Measurements from ENCODE around the gene KRT40. TPM values are rescaled to one million over a fixed set of nuclear protein-coding genes. Genes with fewer than 3 reads are reported as not detected.
A peak's percentile ranks its signal among the peaks of the same experiment; 100 is the strongest.

The KRT40 gene
- total and polyA plus RNA-seq, 4 donors = 0.27 to 0.40 (median 0.33) TPM; not detected in 1

GRCh38 chr17:40932608-40933007 is 51.5 kb downstream of the KRT40 start:
- H3K27ac ChIP-seq (ENCODE audit: low read depth, low read length) = no peak overlapping the region
- no peaks in the 10 kb centered on the region for H3K9me3 ChIP-seq (ENCODE audit: control insufficient read depth, insufficient read depth, low read length)
- DNase-seq (ENCODE audit: low read depth in 4 of 6, low spot score in 6 of 6) = peak in 1 of 6 donors; percentile 11
- no peaks in the 10 kb centered on the region for H3K27me3 ChIP-seq (ENCODE audit: control insufficient read depth, insufficient read depth, low read length)
- no peaks in the 10 kb centered on the region for H3K4me1 ChIP-seq (ENCODE audit: control insufficient read depth, insufficient read depth, low read length)
- no peak overlapping the region for H3K4me3 ChIP-seq (ENCODE audit: low read depth, low read length)
- H3K36me3 ChIP-seq (ENCODE audit: control insufficient read depth, insufficient read depth, low read length) = no peaks in the 10 kb centered on the region
- no CpG with 5 or more reads among the region's 2 CpGs for WGBS (ENCODE audit: insufficient coverage)

DNA sequence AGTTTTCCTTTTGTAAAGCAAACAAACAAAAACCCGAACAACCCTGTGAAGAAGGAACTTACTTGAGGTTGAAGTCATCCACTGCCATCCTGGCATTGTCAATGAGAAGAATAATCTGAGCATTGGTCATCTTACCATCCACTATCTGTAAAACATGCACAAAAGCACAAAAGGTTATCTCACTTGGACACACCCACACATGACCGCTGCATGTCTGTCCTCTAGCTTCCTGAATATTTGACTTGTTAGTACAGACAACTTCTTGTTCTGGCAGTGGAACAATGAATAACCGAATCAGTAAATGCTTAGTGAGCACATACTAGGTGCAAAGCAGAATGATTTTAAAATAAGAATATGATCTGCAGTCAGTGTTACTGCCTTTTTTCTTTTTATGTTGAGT is 52.8 kb downstream of the KRT40 start:
- no peaks in the 10 kb centered on the region for H3K9me3 ChIP-seq (ENCODE audit: control insufficient read depth, insufficient read depth, low read length)
- no peaks in the 10 kb centered on the region for H3K27me3 ChIP-seq (ENCODE audit: control insufficient read depth, insufficient read depth, low read length)
- no peaks in the 10 kb centered on the region for H3K36me3 ChIP-seq (ENCODE audit: control insufficient read depth, insufficient read depth, low read length)
- no peak for DNase-seq (ENCODE audit: low read depth in 4 of 6, low spot score in 6 of 6)
- no peak overlapping the region for H3K27ac ChIP-seq (ENCODE audit: low read depth, low read length)
- WGBS (ENCODE audit: insufficient coverage) = 80% methylated on average over 1 of the region's 3 CpGs
- H3K4me3 ChIP-seq (ENCODE audit: low read depth, low read length) = no peak overlapping the region
- H3K4me1 ChIP-seq (ENCODE audit: control insufficient read depth, insufficient read depth, low read length) = no peaks in the 10 kb centered on the region

Small RNA genes lying within 50 kb of the gene (small RNA-seq; reads per million reads assigned to genes)
- gene KRTAP3-4P (ENCODE audit: low replicate concordance) = not detected

Other genes with a start within 250 kb of the KRT40 start
Only the 30 nearest of the 35 such genes appear.
- gene KRT27, start 201.8 kb downstream of the KRT40 start, total RNA-seq = not detected
- not detected for gene KRT27, start 201.8 kb downstream of the KRT40 start, polyA plus RNA-seq (ENCODE audit: insufficient read length in 2 of 2)
- gene KRT28, start 184.4 kb downstream of the KRT40 start, total RNA-seq = not detected
- not detected for gene KRT28, start 184.4 kb downstream of the KRT40 start, polyA plus RNA-seq (ENCODE audit: insufficient read length in 2 of 2)
- gene KRT10, start 161.7 kb downstream of the KRT40 start, total RNA-seq = 10 to 100 TPM in 1 of 2 donors, 1 to 10 TPM in 1; 4.3 to 17.5 TPM
- 10 to 100 TPM; 62.6 to 65.0 TPM for gene KRT10, start 161.7 kb downstream of the KRT40 start, polyA plus RNA-seq (ENCODE audit: insufficient read length in 2 of 2)
- under 1 TPM in 1 of 2 donors, not detected in 1; 0.40 TPM for gene KRT12, start 117.1 kb downstream of the KRT40 start, total RNA-seq
- gene KRT12, start 117.1 kb downstream of the KRT40 start, polyA plus RNA-seq (ENCODE audit: insufficient read length in 2 of 2) = not detected
- not detected for gene KRT20, start 99.1 kb downstream of the KRT40 start, total RNA-seq
- not detected for gene KRT20, start 99.1 kb downstream of the KRT40 start, polyA plus RNA-seq (ENCODE audit: insufficient read length in 2 of 2)
- 1 to 10 TPM in 1 of 2 donors, under 1 TPM in 1; 0.33 to 1.2 TPM for gene KRT23, start 46.7 kb downstream of the KRT40 start, total RNA-seq
- gene KRT23, start 46.7 kb downstream of the KRT40 start, polyA plus RNA-seq (ENCODE audit: insufficient read length in 2 of 2) = under 1 TPM in 1 of 2 donors, not detected in 1; 0.56 TPM
- gene KRT39, start 17.4 kb downstream of the KRT40 start, total RNA-seq = not detected
- gene KRT39, start 17.4 kb downstream of the KRT40 start, polyA plus RNA-seq (ENCODE audit: insufficient read length in 2 of 2) = not detected
- not detected for gene KRTAP3-3, start 9.8 kb upstream of the KRT40 start, total RNA-seq
- gene KRTAP3-3, start 9.8 kb upstream of the KRT40 start, polyA plus RNA-seq (ENCODE audit: insufficient read length in 2 of 2) = not detected
- not detected for gene KRTAP3-2, start 15.6 kb upstream of the KRT40 start, total RNA-seq
- gene KRTAP3-2, start 15.6 kb upstream of the KRT40 start, polyA plus RNA-seq (ENCODE audit: insufficient read length in 2 of 2) = not detected
- gene KRTAP3-1, start 24.8 kb upstream of the KRT40 start, total RNA-seq = not detected
- not detected for gene KRTAP3-1, start 24.8 kb upstream of the KRT40 start, polyA plus RNA-seq (ENCODE audit: insufficient read length in 2 of 2)
- not detected for gene KRTAP1-5, start 42.9 kb upstream of the KRT40 start, total RNA-seq
- not detected for gene KRTAP1-5, start 42.9 kb upstream of the KRT40 start, polyA plus RNA-seq (ENCODE audit: insufficient read length in 2 of 2)
- gene KRTAP1-4, start 45.9 kb upstream of the KRT40 start, total RNA-seq = not detected
- not detected for gene KRTAP1-4, start 45.9 kb upstream of the KRT40 start, polyA plus RNA-seq (ENCODE audit: insufficient read length in 2 of 2)
- not detected for gene KRTAP1-3, start 50.5 kb upstream of the KRT40 start, total RNA-seq
- gene KRTAP1-3, start 50.5 kb upstream of the KRT40 start, polyA plus RNA-seq (ENCODE audit: insufficient read length in 2 of 2) = not detected
- gene KRTAP1-1, start 57.1 kb upstream of the KRT40 start, total RNA-seq = not detected
- not detected for gene KRTAP1-1, start 57.1 kb upstream of the KRT40 start, polyA plus RNA-seq (ENCODE audit: insufficient read length in 2 of 2)
- gene KRTAP2-1, start 63.0 kb upstream of the KRT40 start, total RNA-seq = not detected
- not detected for gene KRTAP2-1, start 63.0 kb upstream of the KRT40 start, polyA plus RNA-seq (ENCODE audit: insufficient read length in 2 of 2)
- gene KRTAP2-2, start 70.9 kb upstream of the KRT40 start, total RNA-seq = not detected
- not detected for gene KRTAP2-2, start 70.9 kb upstream of the KRT40 start, polyA plus RNA-seq (ENCODE audit: insufficient read length in 2 of 2)
- gene KRTAP2-3, start 75.8 kb upstream of the KRT40 start, total RNA-seq = not detected
- not detected for gene KRTAP2-3, start 75.8 kb upstream of the KRT40 start, polyA plus RNA-seq (ENCODE audit: insufficient read length in 2 of 2)
- not detected for gene KRTAP2-4, start 81.6 kb upstream of the KRT40 start, total RNA-seq
- gene KRTAP2-4, start 81.6 kb upstream of the KRT40 start, polyA plus RNA-seq (ENCODE audit: insufficient read length in 2 of 2) = not detected
- gene KRTAP4-7, start 99.8 kb upstream of the KRT40 start, total RNA-seq = not detected
- not detected for gene KRTAP4-7, start 99.8 kb upstream of the KRT40 start, polyA plus RNA-seq (ENCODE audit: insufficient read length in 2 of 2)
- gene KRTAP4-8, start 113.8 kb upstream of the KRT40 start, total RNA-seq = not detected
- not detected for gene KRTAP4-8, start 113.8 kb upstream of the KRT40 start, polyA plus RNA-seq (ENCODE audit: insufficient read length in 2 of 2)
- not detected for gene KRTAP4-16, start 117.9 kb upstream of the KRT40 start, total RNA-seq
- not detected for gene KRTAP4-16, start 117.9 kb upstream of the KRT40 start, polyA plus RNA-seq (ENCODE audit: insufficient read length in 2 of 2)
- not detected for gene KRTAP4-9, start 121.1 kb upstream of the KRT40 start, total RNA-seq
- not detected for gene KRTAP4-9, start 121.1 kb upstream of the KRT40 start, polyA plus RNA-seq (ENCODE audit: insufficient read length in 2 of 2)
- gene KRTAP4-11, start 134.0 kb upstream of the KRT40 start, total RNA-seq = not detected
- gene KRTAP4-11, start 134.0 kb upstream of the KRT40 start, polyA plus RNA-seq (ENCODE audit: insufficient read length in 2 of 2) = not detected
- gene KRTAP4-12, start 139.9 kb upstream of the KRT40 start, total RNA-seq = not detected
- not detected for gene KRTAP4-12, start 139.9 kb upstream of the KRT40 start, polyA plus RNA-seq (ENCODE audit: insufficient read length in 2 of 2)
- gene KRTAP4-6, start 156.2 kb upstream of the KRT40 start, total RNA-seq = not detected
- not detected for gene KRTAP4-6, start 156.2 kb upstream of the KRT40 start, polyA plus RNA-seq (ENCODE audit: insufficient read length in 2 of 2)
- not detected for gene KRTAP4-5, start 165.5 kb upstream of the KRT40 start, total RNA-seq
- not detected for gene KRTAP4-5, start 165.5 kb upstream of the KRT40 start, polyA plus RNA-seq (ENCODE audit: insufficient read length in 2 of 2)
- not detected for gene KRTAP4-4, start 176.4 kb upstream of the KRT40 start, total RNA-seq
- gene KRTAP4-4, start 176.4 kb upstream of the KRT40 start, polyA plus RNA-seq (ENCODE audit: insufficient read length in 2 of 2) = not detected
- gene KRTAP4-3, start 183.9 kb upstream of the KRT40 start, total RNA-seq = not detected
- gene KRTAP4-3, start 183.9 kb upstream of the KRT40 start, polyA plus RNA-seq (ENCODE audit: insufficient read length in 2 of 2) = not detected
- not detected for gene KRTAP4-2, start 193.9 kb upstream of the KRT40 start, total RNA-seq
- not detected for gene KRTAP4-2, start 193.9 kb upstream of the KRT40 start, polyA plus RNA-seq (ENCODE audit: insufficient read length in 2 of 2)
- not detected for gene KRTAP4-1, start 200.6 kb upstream of the KRT40 start, total RNA-seq
- gene KRTAP4-1, start 200.6 kb upstream of the KRT40 start, polyA plus RNA-seq (ENCODE audit: insufficient read length in 2 of 2) = not detected

All from spinal cord (tissue), 10 donors.